T-cell (primary cell): ENCODE data around the gene SDC1. TPM values are rescaled to one million over a fixed set of nuclear protein-coding genes. Genes with fewer than 3 reads are reported as not detected.

Source experiments
- ATAC-seq, 4 experiments: fragments of 200-7000 bp in 3 of 4; fragments of 150-1000 bp in 1 of 4; cut with Tn5 transposase; replicated peaks in 1 of 4; 1 replicate in 3 of 4; 2 replicates in 1 of 4; pipeline ENCODE4 v1.10.0; 2021; ENCODE audit warnings: moderate library complexity in 3 of 4, mild to moderate bottlenecking in 2 of 4, moderate number of reproducible peaks in 1 of 4
- CTCF ChIA-PET, 2 donors: fragments of 300-600 bp; sonication (Branson Sonifier 250); formaldehyde crosslinking; loops; one replicate each; lab custom pipeline; 2022; ENCODE audit warnings: antibody characterized with exemption in 2 of 2; lab: Charles Lee
- POLR2A ChIA-PET, 2 donors: fragments of 300-600 bp; sonication (Branson Sonifier 250); formaldehyde crosslinking; loops; one replicate each; lab custom pipeline; 2022; ENCODE audit warnings: antibody characterized with exemption in 2 of 2; lab: Charles Lee
- DNase-seq, 35 experiments: peaks; one replicate each; pipeline versions ENCODE4 v3.0.0 to v3.0.0-alpha.2; 2013 to 2023
- H3K27ac ChIP-seq: one replicate; pipeline ENCODE4 v1.5.1; 2013; ENCODE audit warnings: low read length
- H3K27me3 ChIP-seq, 2 experiments: replicated peaks in 1 of 2; 1 replicate in 1 of 2; 2 replicates in 1 of 2; pipeline versions ENCODE4 v1.6.1 to v1.7.0; 2013; ENCODE audit warnings: low read length in 1 of 2, mixed read lengths in 1 of 2; ENCODE audit not compliant: control insufficient read depth in 2 of 2, insufficient read depth in 2 of 2; ENCODE audit errors: extremely low read depth in 1 of 2
- H3K36me3 ChIP-seq, 2 donors: 1 replicate in 1 of 2; 2 replicates in 1 of 2; pipeline versions ENCODE4 v1.6.1 to v1.7.0; 2013; ENCODE audit warnings: low read length in 1 of 2; ENCODE audit not compliant: control insufficient read depth in 2 of 2, insufficient read depth in 1 of 2; ENCODE audit errors: extremely low read depth in 1 of 2
- H3K4me1 ChIP-seq, 2 experiments: 1 replicate in 1 of 2; 2 replicates in 1 of 2; pipeline versions ENCODE4 v1.6.1 to v1.7.0; 2013; ENCODE audit warnings: low read length in 2 of 2, mixed read lengths in 1 of 2; ENCODE audit not compliant: insufficient read depth in 2 of 2, control insufficient read depth in 1 of 2; ENCODE audit errors: extremely low read depth in 1 of 2
- H3K4me3 ChIP-seq, 2 donors: 1 replicate in 1 of 2; 2 replicates in 1 of 2; pipeline versions ENCODE4 v1.5.1 to v1.7.0; 2013; ENCODE audit warnings: mild to moderate bottlenecking in 2 of 2, low read length in 1 of 2, moderate library complexity in 1 of 2; ENCODE audit not compliant: control insufficient read depth in 1 of 2; ENCODE audit errors: extremely low read depth in 1 of 2
- H3K9me3 ChIP-seq: 2 replicates; pipeline ENCODE4 v1.7.0; 2013
- H3K27ac Mint-ChIP-seq, 2 donors: one replicate each; pipeline ENCODE4 v1.8.0; 2020 to 2021; ENCODE audit warnings: mild to moderate bottlenecking in 2 of 2, mixed read lengths in 2 of 2
- H3K27me3 Mint-ChIP-seq, 2 donors: one replicate each; pipeline ENCODE4 v1.8.0; 2021 to 2022; ENCODE audit warnings: mixed read lengths in 2 of 2
- H3K36me3 Mint-ChIP-seq: one replicate; pipeline ENCODE4 v1.8.0; 2021; ENCODE audit warnings: mixed read lengths
- H3K4me1 Mint-ChIP-seq, 3 donors: one replicate each; pipeline ENCODE4 v1.8.0; 2020 to 2022; ENCODE audit warnings: mixed read lengths in 3 of 3, mild to moderate bottlenecking in 1 of 3
- H3K4me3 Mint-ChIP-seq, 3 donors: one replicate each; pipeline ENCODE4 v1.8.0; 2020 to 2022; ENCODE audit warnings: mild to moderate bottlenecking in 3 of 3, mixed read lengths in 3 of 3, moderate library complexity in 3 of 3
- H3K9me3 Mint-ChIP-seq, 3 donors: one replicate each; pipeline ENCODE4 v1.8.0; 2020 to 2022; ENCODE audit warnings: mixed read lengths in 3 of 3
- WGBS: methylation state at CpG from one replicate; pipeline ENCODE4 v1.1.5; 2013; ENCODE audit warnings: missing lambda C conversion rate; ENCODE audit not compliant: insufficient coverage; 5-methylcytosine and 5-hydroxymethylcytosine counted together
- total RNA-seq, 35 experiments: library from RNA in 6 of 35; stranded (reverse) in 6 of 35; fragments of 120-200 nt in 1 of 35; gene quantifications; one replicate each; pipeline versions ENCODE4 v1.2.1 to v1.2.4 and lab custom pipeline; 2013 to 2026

The SDC1 gene
- total RNA-seq, 5 donors from 2014 or later (not counting 1 experiment from before 2014, with no cell fraction given), result 0.82 to 1.2 (median 0.99) TPM; not detected in 2

GRCh38 chr2:20169796-20170703 lies 54.9 kb downstream of the SDC1 start:
- H3K9me3 Mint-ChIP-seq, result no peaks in the 10 kb centered on the region
- no peaks in the 10 kb centered on the region for H3K36me3 Mint-ChIP-seq
- no peak overlapping the region for H3K4me3 ChIP-seq
- no peaks in the 10 kb centered on the region for H3K36me3 ChIP-seq
- no peak overlapping the region for H3K27ac ChIP-seq
- H3K4me3 Mint-ChIP-seq, result no peak overlapping the region
- 85% methylated on average over 9 of the region's 16 CpGs for WGBS
- H3K4me1 ChIP-seq, result no peaks in the 10 kb centered on the region
- no peaks in the 10 kb centered on the region for H3K9me3 ChIP-seq
- ATAC-seq (no peak), DNase-seq (no peak)
- peaks cover 0 to 6% of the 10 kb centered on the region in 2 donors for H3K27me3 Mint-ChIP-seq
- H3K27ac Mint-ChIP-seq, result no peak overlapping the region
- CTCF ChIA-PET, result no interaction called here
- H3K4me1 Mint-ChIP-seq, result no peaks in the 10 kb centered on the region
- POLR2A ChIA-PET, result no interaction called here
- H3K27me3 ChIP-seq, result peaks cover 0 to 42% of the 10 kb centered on the region in 2 experiments

GRCh38 chr2:20168727-20169696 lies 55.9 kb downstream of the SDC1 start:
- Mint-ChIP-seq H3K4me1 (no peaks in the 10 kb centered on the region), H3K27ac (no peak overlapping the region), H3K36me3 (no peaks in the 10 kb centered on the region), H3K9me3 (no peaks in the 10 kb centered on the region), H3K27me3 (peaks cover 0 to 6% of the 10 kb centered on the region in 2 donors), H3K4me3 (no peak overlapping the region)
- ATAC-seq (no peak), DNase-seq (no peak)
- Histone ChIP-seq H3K9me3 (no peaks in the 10 kb centered on the region), H3K4me3 (no peak overlapping the region), H3K27me3 (peaks cover 0 to 41% of the 10 kb centered on the region in 2 experiments), H3K27ac (no peak overlapping the region), H3K4me1 (no peaks in the 10 kb centered on the region), H3K36me3 (no peaks in the 10 kb centered on the region)
- ChIA-PET CTCF (no interaction called here), POLR2A (no interaction called here)
- 78% methylated on average over 20 of the region's 26 CpGs for WGBS

- ChIA-PET CTCF (no interaction called here), POLR2A (no interaction called here)
- Histone ChIP-seq H3K4me1 (no peaks in the 10 kb centered on the region), H3K4me3 (no peak overlapping the region), H3K27ac (no peak overlapping the region), H3K9me3 (no peaks in the 10 kb centered on the region), H3K27me3 (peaks cover 0 to 37% of the 10 kb centered on the region in 2 experiments), H3K36me3 (no peaks in the 10 kb centered on the region)
- H3K9me3 Mint-ChIP-seq, result no peaks in the 10 kb centered on the region
- ATAC-seq (no peak), DNase-seq (peak in 1 of 35 experiments; percentile 6)
- WGBS, result 65% methylated on average over 8 of the region's 17 CpGs
- no peaks in the 10 kb centered on the region for H3K36me3 Mint-ChIP-seq
- no peak overlapping the region for H3K4me3 Mint-ChIP-seq
- no peak overlapping the region for H3K27ac Mint-ChIP-seq
- H3K4me1 Mint-ChIP-seq, result no peaks in the 10 kb centered on the region
- H3K27me3 Mint-ChIP-seq, result peaks cover 0 to 6% of the 10 kb centered on the region in 2 donors
These were observed 56.7 kb downstream of the SDC1 start for GRCh38 chr2:20168048-20168726.

GRCh38 chr2:20167356-20167755 lies 57.6 kb downstream of the SDC1 start:
- Histone ChIP-seq H3K27ac (no peak overlapping the region), H3K36me3 (no peaks in the 10 kb centered on the region), H3K9me3 (no peaks in the 10 kb centered on the region), H3K27me3 (peaks cover 0 to 38% of the 10 kb centered on the region in 2 experiments), H3K4me3 (no peak overlapping the region), H3K4me1 (no peaks in the 10 kb centered on the region)
- Mint-ChIP-seq H3K27me3 (peaks cover 0 to 8% of the 10 kb centered on the region in 2 donors), H3K4me3 (no peak overlapping the region), H3K4me1 (no peaks in the 10 kb centered on the region), H3K36me3 (no peaks in the 10 kb centered on the region), H3K9me3 (no peaks in the 10 kb centered on the region), H3K27ac (no peak overlapping the region)
- DNase-seq (peak in 1 of 35 experiments; percentile 10), ATAC-seq (no peak)
- ChIA-PET POLR2A (no interaction called here), CTCF (no interaction called here)
- WGBS, result 69% methylated on average over 3 of the region's 4 CpGs

- Mint-ChIP-seq H3K9me3 (no peaks in the 10 kb centered on the region), H3K4me3 (no peak overlapping the region), H3K27me3 (peaks cover 0 to 12% of the 10 kb centered on the region in 2 donors), H3K36me3 (no peaks in the 10 kb centered on the region), H3K27ac (no peak overlapping the region), H3K4me1 (no peaks in the 10 kb centered on the region)
- 93% methylated on average over 6 of the region's 9 CpGs for WGBS
- no peaks in the 10 kb centered on the region for H3K4me1 ChIP-seq
- no peaks in the 10 kb centered on the region for H3K36me3 ChIP-seq
- peaks cover 0 to 41% of the 10 kb centered on the region in 2 experiments for H3K27me3 ChIP-seq
- ATAC-seq (no peak), DNase-seq (no peak)
- POLR2A ChIA-PET, result no interaction called here
- CTCF ChIA-PET, result no interaction called here
- no peaks in the 10 kb centered on the region for H3K9me3 ChIP-seq
- H3K4me3 ChIP-seq, result no peak overlapping the region
- no peak overlapping the region for H3K27ac ChIP-seq
These were observed 59.0 kb downstream of the SDC1 start for GRCh38 chr2:20165677-20166509.
